Brain microvascular endothelial cell (primary cell): Measurements from ENCODE around the gene PCDHB2.

Experiments
- DNase-seq: peaks from one replicate; pipeline ENCODE4 v3.0.0-alpha.2; 2020
- H3K27ac ChIP-seq: fragments of 250-450 bp; sonication (Bioruptor Pico); 2 replicates; pipeline ENCODE4 v1.5.1; 2020; ENCODE audit warnings: mild to moderate bottlenecking, moderate library complexity
- H3K27me3 ChIP-seq: fragments of 250-450 bp; sonication (Bioruptor Pico); replicated peaks from 2 replicates; pipeline ENCODE4 v1.5.1; 2020; ENCODE audit warnings: mild to moderate bottlenecking
- H3K36me3 ChIP-seq: fragments of 250-450 bp; sonication (Bioruptor Pico); replicated peaks from 2 replicates; pipeline ENCODE4 v1.5.1; 2020; ENCODE audit warnings: mild to moderate bottlenecking
- H3K4me3 ChIP-seq: 2 replicates; pipeline ENCODE4 v1.5.1; 2011; ENCODE audit warnings: low read depth, mild to moderate bottlenecking, control low read depth, low read length, moderate library complexity
- CTCF ChIP-seq: IDR thresholded peaks from 2 replicates; pipeline ENCODE4 v1.5.1; 2011; ENCODE audit warnings: low read depth, mild to moderate bottlenecking, moderate library complexity, low read length, control low read depth, inconsistent platforms; ENCODE audit errors: missing control alignments
- in situ Hi-C: cut with HindIII; loops from 2 replicates; pipeline ENCODE4 v1.10.0; 2017; ENCODE audit warnings: low sequenced_read_pairs, low pct_ligation_motif_present

PCDHB2 gene

GRCh38 chr5:141094481-141095262, at the start of gene PCDHB2:
TSS of gene PCDHB2 (plus strand) at chr5:141094615. CDS start at chr5:141094791, 176 bp downstream.
- no peak for DNase-seq
- in situ Hi-C loops = no loop called here
- H3K4me3 ChIP-seq = no peak within 1 kb of the TSS

DNA sequence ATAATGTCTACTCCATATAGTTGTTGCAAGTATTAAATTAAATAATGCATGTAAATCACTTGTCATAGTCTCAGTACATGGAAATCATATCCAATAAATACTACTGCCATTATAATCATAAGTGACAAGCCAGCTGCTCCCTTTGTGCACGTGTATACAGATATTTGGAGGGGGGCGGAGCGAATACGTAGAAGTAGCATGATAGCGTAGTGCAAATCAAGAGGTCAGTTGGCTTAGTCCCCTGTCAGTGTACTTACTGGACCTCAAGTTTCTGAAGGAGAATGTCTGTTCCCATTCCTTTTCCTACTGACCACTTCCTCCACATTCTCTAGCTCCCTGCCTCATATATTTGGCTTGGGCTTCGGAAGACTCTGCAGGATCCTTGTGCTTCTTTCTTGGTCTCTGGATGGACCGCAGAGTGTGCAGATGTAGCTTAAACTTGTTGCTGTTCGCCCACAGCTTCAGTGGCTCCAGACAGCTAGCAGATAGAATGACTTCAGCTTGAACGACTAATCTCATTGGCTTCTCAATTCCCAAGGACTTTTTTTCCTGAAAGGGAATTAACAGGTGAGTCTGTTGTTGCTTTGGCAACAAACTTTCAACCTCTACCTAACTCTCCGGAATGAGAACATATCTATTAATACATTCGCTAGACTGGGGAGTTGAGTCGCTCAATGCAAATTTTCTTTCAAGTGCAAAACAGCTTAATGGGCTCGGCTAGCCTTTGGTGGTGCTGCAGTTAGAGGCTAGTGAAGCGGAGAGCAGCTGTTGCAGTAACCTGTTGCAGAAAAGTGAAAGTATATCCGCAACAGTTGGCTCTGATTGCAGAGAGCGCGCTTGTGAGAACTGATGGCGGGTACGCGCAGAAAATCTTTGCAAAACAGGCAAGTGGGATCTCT, 43.5 kb upstream of the PCDHB2 start, which contains the start of gene PCDHB1:
Gene PCDHB1 (plus strand): TSS at position 753 of the 899 bp plus-strand sequence. CDS start 97 bp downstream, at position 850.
- DNase-seq = no peak
- in situ Hi-C loops = no loop called here

More at GRCh38 chr5:141094481-141095262, at the start of gene PCDHB2:
- peak; percentile 5 for TF ChIP-seq CTCF
- Histone ChIP-seq H3K36me3 (no peaks in the 10 kb centered on the region), H3K27me3 (no peaks in the 10 kb centered on the region), H3K27ac (no peak within 1 kb of the TSS)

GRCh38 chr5:141051521-141051866, 42.9 kb upstream of the PCDHB2 start:
- in situ Hi-C loops = no loop called here
- Histone ChIP-seq H3K4me3 (no peak overlapping the region), H3K27me3 (no peaks in the 10 kb centered on the region), H3K27ac (no peak overlapping the region), H3K36me3 (no peaks in the 10 kb centered on the region)
- DNase-seq = no peak
- no peak for TF ChIP-seq CTCF

More for the DNA sequence above, 43.5 kb upstream of the PCDHB2 start, which contains the start of gene PCDHB1:
- H3K27me3 ChIP-seq = no peaks in the 10 kb centered on the region
- no peak for TF ChIP-seq CTCF
- H3K27ac ChIP-seq = no peak within 1 kb of the TSS
- H3K4me3 ChIP-seq = no peak within 1 kb of the TSS
- H3K36me3 ChIP-seq = no peaks in the 10 kb centered on the region

DNA sequence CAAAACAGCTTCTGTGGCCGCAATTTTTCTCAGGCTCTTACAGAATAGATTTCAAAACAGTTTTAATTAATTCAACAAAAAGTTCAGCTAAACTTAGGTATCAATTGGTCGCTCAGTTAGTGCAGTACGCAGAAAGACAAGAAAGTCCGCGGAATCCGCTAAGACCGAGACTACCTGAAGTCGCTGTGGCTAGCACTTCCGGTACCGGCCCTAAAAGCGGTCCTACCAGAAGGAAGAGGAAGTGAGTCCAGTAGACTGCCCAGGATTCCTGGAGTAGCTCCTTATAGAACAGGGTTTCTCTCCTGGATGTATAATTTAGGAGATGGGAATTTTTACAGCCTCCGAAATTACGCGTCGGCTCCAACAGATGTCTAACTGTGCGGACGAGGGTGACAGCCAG, 16.6 kb upstream of the PCDHB2 start:
- Histone ChIP-seq H3K36me3 (no peaks in the 10 kb centered on the region), H3K27ac (no peak overlapping the region), H3K27me3 (no peaks in the 10 kb centered on the region), H3K4me3 (no peak overlapping the region)
- in situ Hi-C loops = no loop called here
- DNase-seq = no peak
- TF ChIP-seq CTCF = no peak

- no peak for TF ChIP-seq CTCF
- no peak overlapping the region for H3K4me3 ChIP-seq
- no peaks in the 10 kb centered on the region for H3K36me3 ChIP-seq
- H3K27ac ChIP-seq = no peak overlapping the region
- no peaks in the 10 kb centered on the region for H3K27me3 ChIP-seq
- in situ Hi-C loops = no loop called here
- no peak for DNase-seq
Observed at GRCh38 chr5:141082228-141082627, 12.2 kb upstream of the PCDHB2 start.
